HepG2 (cell line): ENCODE data around the gene SHQ1. TPM values are rescaled to one million over a fixed set of nuclear protein-coding genes. Genes with fewer than 3 reads are reported as not detected.

Experiments
- ATAC-seq: fragments of 200-7000 bp; cut with Tn5 transposase; 3 replicates; pipeline ENCODE4 v1.9.1; 2020; ENCODE audit warnings: mild to moderate bottlenecking, moderate library complexity
- BruUV-seq: library from RNA; stranded (reverse); fragments of 400-500 nt; replicated peaks from 2 replicates; lab custom pipeline; 2021; lab: Mats Ljungman, UMichigan
- CTCF ChIA-PET: fragments of 300-600 bp; formaldehyde crosslinking; extraction: SDS; loops from one replicate; lab custom pipeline; 2021; ENCODE audit warnings: low total read pairs, inconsistent platforms, low intra/inter-chr PET ratio; lab: Yijun Ruan, JAX
- POLR2A ChIA-PET: fragments of 350-600 bp; sonication (Branson Sonifier 250); formaldehyde crosslinking; loops from one replicate; lab custom pipeline; 2020; ENCODE audit warnings: antibody characterized with exemption, inconsistent platforms; lab: Yijun Ruan, JAX
- DNase-seq: peaks from one replicate; pipeline ENCODE4 v3.0.0-alpha.2; 2015; ENCODE audit warnings: low spot score
- FAIRE-seq: peaks from 3 replicates; lab custom pipeline; 2011; peaks lifted over from hg19 to GRCh38; lab: Jason Lieb, UNC
- H2AFZ ChIP-seq: one replicate; pipeline ENCODE4 v1.6.1; 2011; ENCODE audit warnings: low read length, inconsistent platforms
- H3K27ac ChIP-seq: fragments of 300-600 bp; 3 replicates; pipeline ENCODE4 v1.8.0; 2011; ENCODE audit warnings: mixed run types, mild to moderate bottlenecking, mixed read lengths, low read length, inconsistent platforms; ENCODE audit not compliant: insufficient read depth; ENCODE audit errors: extremely low read length
- H3K27me3 ChIP-seq, 2 experiments: fragments of 200-600 bp in 1 of 2; 2 replicates in 1 of 2; 3 replicates in 1 of 2; pipeline versions ENCODE4 v1.6.0 to v1.8.0; 2011; ENCODE audit warnings: low read length in 2 of 2, mild to moderate bottlenecking in 2 of 2, moderate library complexity in 2 of 2, inconsistent platforms in 1 of 2; ENCODE audit not compliant: insufficient read depth in 2 of 2, control insufficient read depth in 1 of 2
- H3K36me3 ChIP-seq, 2 experiments: fragments of 200-600 bp in 1 of 2; replicated peaks in 1 of 2; 2 replicates in 1 of 2; 3 replicates in 1 of 2; pipeline versions ENCODE4 v1.5.1 to v1.8.0; 2011; ENCODE audit warnings: low read length in 2 of 2, inconsistent platforms in 1 of 2; ENCODE audit not compliant: insufficient read depth in 2 of 2, control insufficient read depth in 1 of 2
- H3K4me1 ChIP-seq: 2 replicates; pipeline ENCODE4 v1.5.1; 2012; ENCODE audit warnings: low read length, inconsistent platforms; ENCODE audit not compliant: insufficient read depth
- H3K4me2 ChIP-seq: 2 replicates; pipeline ENCODE4 v1.6.0; 2011; ENCODE audit warnings: low read depth, low read length, inconsistent platforms
- H3K4me3 ChIP-seq, 3 experiments: fragments of 200-600 bp in 1 of 3; sonication (generic), shearing (Covaris generic) in 1 of 3; replicated peaks in 1 of 3; 2 replicates each; pipeline ENCODE4 v1.5.1; 2011 to 2016; ENCODE audit warnings: low read length in 3 of 3, inconsistent platforms in 2 of 3, low read depth in 2 of 3, mild to moderate bottlenecking in 2 of 3, control low read depth in 1 of 3, mixed read lengths in 1 of 3; ENCODE audit not compliant: insufficient read depth in 1 of 3
- H3K79me2 ChIP-seq: one replicate; pipeline ENCODE4 v1.6.1; 2011; ENCODE audit warnings: low read length, inconsistent platforms; ENCODE audit not compliant: insufficient read depth
- H3K9ac ChIP-seq: 2 replicates; pipeline ENCODE4 v1.6.0; 2011; ENCODE audit warnings: mild to moderate bottlenecking, low read depth, low read length, inconsistent platforms; ENCODE audit not compliant: insufficient read depth
- H3K9me3 ChIP-seq: 2 replicates; pipeline ENCODE4 v1.5.1; 2012; ENCODE audit warnings: mild to moderate bottlenecking, low read length
- H4K20me1 ChIP-seq: 2 replicates; pipeline ENCODE4 v1.6.0; 2011; ENCODE audit warnings: inconsistent platforms, mild to moderate bottlenecking, low read length, moderate library complexity; ENCODE audit not compliant: insufficient read depth
- AKAP8 ChIP-seq: sonication (generic); formaldehyde crosslinking; IDR thresholded peaks from 2 replicates; pipeline ENCODE4 v1.5.1; 2020; ENCODE audit warnings: mild to moderate bottlenecking, missing genetic modification reagents
- ATF1 ChIP-seq: IDR thresholded peaks from 2 replicates; pipeline ENCODE4 v1.6.1; 2016; ENCODE audit warnings: mild to moderate bottlenecking, control low read depth
- GPN1 ChIP-seq: sonication (generic); formaldehyde crosslinking; IDR thresholded peaks from 2 replicates; pipeline ENCODE4 v1.5.1; 2020; ENCODE audit warnings: missing genetic modification reagents, borderline replicate concordance
- HOXA9 ChIP-seq: sonication (generic); formaldehyde crosslinking; IDR thresholded peaks from 2 replicates; pipeline ENCODE4 v1.8.1; 2022; ENCODE audit warnings: missing genetic modification reagents, mild to moderate bottlenecking, moderate library complexity, borderline replicate concordance
- RBM39 ChIP-seq: fragments of 200-400 bp; formaldehyde crosslinking; IDR thresholded peaks from one replicate; pipeline ENCODE4 v1.6.1; 2018; ENCODE audit warnings: antibody characterized with exemption, mild to moderate bottlenecking, low read depth, low read length; ENCODE audit not compliant: poor library complexity, severe bottlenecking
- ZNF3 ChIP-seq: IDR thresholded peaks from 2 replicates; pipeline ENCODE4 v1.7.0; 2017; ENCODE audit warnings: inconsistent platforms
- ZNF414 ChIP-seq: sonication (generic); formaldehyde crosslinking; IDR thresholded peaks from 2 replicates; pipeline ENCODE4 v1.5.0; 2020; ENCODE audit warnings: missing genetic modification reagents
- ZNF501 ChIP-seq: sonication (generic); formaldehyde crosslinking; IDR thresholded peaks from 2 replicates; pipeline ENCODE4 v1.5.1; 2020; ENCODE audit warnings: mild to moderate bottlenecking, moderate library complexity, missing genetic modification reagents
- WGBS: methylation state at CpG from one replicate; pipeline ENCODE4 v1.1.6; 2017; ENCODE audit warnings: low lambda C conversion rate; 5-methylcytosine and 5-hydroxymethylcytosine counted together
- in situ Hi-C: cut with HindIII; loops from 2 replicates; pipeline ENCODE4 v1.10.0; 2017; ENCODE audit warnings: low pct_unique_long_range_greater_than_20kb; ENCODE audit not compliant: extremely low pct_ligation_motif_present
- intact Hi-C: fragments of 100-400 bp; cut with micrococcal nuclease; formaldehyde crosslinking; loops from one replicate; pipeline ENCODE4 v1.10.0; 2022; ENCODE audit not compliant: unreplicated experiment
- polyA plus RNA-seq, 8 experiments: library from polyadenylated mRNA; depleted of rRNA in 3 of 8; stranded (reverse) in 7 of 8; unstranded in 1 of 8; fragments of >200 nt; fragmentation: Illumina TruSeq in 4 of 8; extraction: Trizol in 4 of 8; gene quantifications; 2 replicates each; pipeline versions ENCODE4 v1.2.1 to v1.2.3, GENCODE V29; 2011 to 2016; ENCODE audit warnings: low read depth in 4 of 8, missing spikeins in 1 of 8, mixed read lengths in 1 of 8; ENCODE audit not compliant: insufficient read depth in 1 of 8
- total RNA-seq, 5 experiments: library from RNA; depleted of rRNA; stranded (reverse); fragments of >200 nt; fragmentation: Illumina TruSeq; extraction: Trizol; gene quantifications; 2 replicates each; pipeline ENCODE4 v1.2.3, GENCODE V29; 2016; ENCODE audit warnings: low read depth in 1 of 5

The SHQ1 gene
- total and polyA plus RNA-seq, 2 of the 13 experiments (the other 11 are each of a cell fraction or from before 2014, with no cell fraction given) = 5.5 to 20.3 TPM

DNA sequence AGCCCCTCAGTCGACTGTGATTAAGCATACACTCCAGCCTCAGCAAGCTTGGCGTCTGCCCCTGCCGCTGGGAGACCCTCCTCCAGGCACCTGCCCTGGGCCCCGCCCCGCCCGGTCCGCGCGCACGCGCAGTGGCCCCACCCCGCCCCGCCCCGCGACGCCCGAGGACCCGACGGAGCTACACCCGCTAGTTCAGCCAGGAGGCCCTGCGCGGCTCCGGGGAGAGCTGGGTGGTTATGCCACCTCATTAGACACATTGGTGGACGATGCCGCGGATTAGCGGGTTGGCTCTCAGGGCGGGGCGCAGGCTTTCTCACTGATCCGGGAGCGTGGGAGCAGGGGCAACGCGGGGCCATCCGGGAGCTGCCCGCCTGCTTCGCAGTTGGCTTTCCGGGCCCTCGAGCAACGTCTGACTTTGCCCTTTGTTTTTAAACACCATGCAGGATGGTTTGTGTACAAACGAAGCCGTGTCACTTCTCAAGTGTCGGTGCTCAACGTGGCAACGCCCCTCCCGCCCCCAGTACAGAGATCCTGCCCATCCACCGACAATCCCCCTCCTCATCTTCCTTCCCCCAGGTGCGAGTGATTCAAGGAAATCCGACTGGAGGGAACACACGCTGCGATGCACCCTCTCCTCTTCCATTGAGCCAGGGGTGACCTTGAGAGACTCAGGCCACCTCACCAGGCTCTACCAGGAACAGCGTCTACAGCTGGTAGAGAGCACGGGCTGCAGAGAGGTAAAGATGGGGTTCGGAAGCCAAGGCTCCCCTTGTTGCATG is 109.3 kb downstream of the SHQ1 start:
- peaks cover 4% of the 10 kb centered on the region; the same call in 1 of the 2 replicates for H3K9me3 ChIP-seq
- no peak for TF ChIP-seq ZNF414 (CRISPR knock-in tag)
- no peak for TF ChIP-seq ZNF3 (CRISPR knock-in tag)
- TF ChIP-seq ZNF501 = no peak
- no peak for TF ChIP-seq AKAP8 (CRISPR knock-in tag)
- no peak for TF ChIP-seq HOXA9 (CRISPR knock-in tag)
- TF ChIP-seq RBM39 = no peak
- TF ChIP-seq GPN1 = no peak
- TF ChIP-seq ATF1 (CRISPR knock-in tag) = no peak
- TF ChIP-seq, all 625 proteins: peak for 0
- no peak overlapping the region for H3K27ac ChIP-seq
- ATAC-seq = no peak; the same call in 2 of the 3 replicates
- intact Hi-C loops (no loop called here), in situ Hi-C loops (no loop called here)
- no peak for FAIRE-seq
- no peaks in the 10 kb centered on the region for H4K20me1 ChIP-seq
- no peak overlapping the region for H3K4me3 ChIP-seq
- ChIA-PET CTCF (no interaction called here), POLR2A (no interaction called here)
- 83% methylated on average over 23 of the region's 53 CpGs for WGBS
- H3K79me2 ChIP-seq = no peaks in the 10 kb centered on the region
- H3K27me3 ChIP-seq = no peaks in the 10 kb centered on the region
- no TSS peak for BruUV-seq
- H3K9ac ChIP-seq = no peak overlapping the region
- H2AFZ ChIP-seq = no peak overlapping the region
- H3K36me3 ChIP-seq = no peaks in the 10 kb centered on the region
- H3K4me2 ChIP-seq = peak overlapping the region; percentile 32; the same call in 1 of the 2 replicates
- H3K4me1 ChIP-seq = peaks cover 5% of the 10 kb centered on the region
- no peak for DNase-seq
